LHCN-M2 (cell line): ENCODE data around the gene TOM1. TPM values are rescaled to one million over a fixed set of nuclear protein-coding genes. Genes with fewer than 3 reads are reported as not detected.

Experiments
- DNase-seq: peaks from one replicate; pipeline ENCODE4 v3.0.0-alpha.2; 2012; ENCODE audit warnings: low read depth
- total RNA-seq: library from RNA; depleted of rRNA; stranded (reverse); fragments of >200 nt; gene quantifications from 2 replicates; pipeline ENCODE4 v1.2.3, GENCODE V29; 2014

TOM1 gene
- total RNA-seq, 1 experiment from 2014 or later = 50.3 TPM

- no peak for DNase-seq
These were observed 23.6 kb downstream of the TOM1 start for GRCh38 chr22:35323305-35323704.

GRCh38 chr22:35324067-35324466, 24.4 kb downstream of the TOM1 start:
- no peak for DNase-seq

- no peak for DNase-seq
These were observed 25.1 kb downstream of the TOM1 start for GRCh38 chr22:35324762-35325161.

GRCh38 chr22:35325209-35325608, 25.5 kb downstream of the TOM1 start:
- no peak for DNase-seq

- DNase-seq = no peak
These were observed 27.3 kb downstream of the TOM1 start for GRCh38 chr22:35326854-35327562.

- DNase-seq = no peak
These were observed 28.2 kb downstream of the TOM1 start for GRCh38 chr22:35327690-35328471.

GRCh38 chr22:35328472-35328885, 28.8 kb downstream of the TOM1 start:
- no peak for DNase-seq

- no peak for DNase-seq
These were observed 29.6 kb downstream of the TOM1 start for GRCh38 chr22:35329114-35329847.

GRCh38 chr22:35330258-35330861, 30.7 kb downstream of the TOM1 start:
- peak; percentile 25 for DNase-seq

GRCh38 chr22:35332278-35332677, 32.6 kb downstream of the TOM1 start:
- no peak for DNase-seq

- no peak for DNase-seq
These were observed 33.5 kb downstream of the TOM1 start for GRCh38 chr22:35333220-35333619.

GRCh38 chr22:35334004-35334403, 34.3 kb downstream of the TOM1 start:
- DNase-seq = no peak

GRCh38 chr22:35335468-35335867, 35.8 kb downstream of the TOM1 start:
- DNase-seq = no peak

- DNase-seq = no peak
These were observed 36.5 kb downstream of the TOM1 start for GRCh38 chr22:35335936-35336781.

- DNase-seq = peak; percentile 24
These were observed 38.2 kb downstream of the TOM1 start for GRCh38 chr22:35337932-35338331.

- DNase-seq = no peak
These were observed 41.6 kb downstream of the TOM1 start for GRCh38 chr22:35341090-35341874.

GRCh38 chr22:35342390-35342789, 42.7 kb downstream of the TOM1 start:
- no peak for DNase-seq

GRCh38 chr22:35343664-35344550, 44.2 kb downstream of the TOM1 start:
- DNase-seq = no peak
